IPS-18a (cell line): ENCODE results near the gene ACOT11.

Experiments
- H3K27ac ChIP-seq: one replicate; pipeline ENCODE4 v1.5.1; 2013; ENCODE audit warnings: low read length
- H3K27me3 ChIP-seq: one replicate; pipeline ENCODE4 v1.6.1; 2013; ENCODE audit warnings: mild to moderate bottlenecking, low read length; ENCODE audit not compliant: control insufficient read depth, insufficient read depth
- H3K36me3 ChIP-seq: one replicate; pipeline ENCODE4 v1.6.1; 2013; ENCODE audit warnings: low read depth, low read length; ENCODE audit not compliant: control insufficient read depth
- H3K4me1 ChIP-seq: one replicate; pipeline ENCODE4 v1.6.1; 2013; ENCODE audit warnings: low read depth, low read length; ENCODE audit not compliant: control insufficient read depth
- H3K4me3 ChIP-seq: one replicate; pipeline ENCODE4 v1.5.1; 2013; ENCODE audit warnings: low read length
- H3K9ac ChIP-seq: one replicate; pipeline ENCODE4 v1.6.1; 2013; ENCODE audit warnings: mild to moderate bottlenecking, low read length, moderate library complexity
- H3K9me3 ChIP-seq: one replicate; pipeline ENCODE4 v1.6.1; 2013; ENCODE audit warnings: low read depth, low read length; ENCODE audit not compliant: control insufficient read depth

The ACOT11 gene

GRCh38 chr1:54570161-54570560 lies 22.1 kb downstream of the ACOT11 start:
- peaks cover 22% of the 10 kb centered on the region for H3K4me1 ChIP-seq
- no peaks in the 10 kb centered on the region for H3K36me3 ChIP-seq
- H3K27ac ChIP-seq = no peak overlapping the region
- H3K27me3 ChIP-seq = no peaks in the 10 kb centered on the region
- H3K9me3 ChIP-seq = no peaks in the 10 kb centered on the region
- H3K4me3 ChIP-seq = no peak overlapping the region
- H3K9ac ChIP-seq = no peak overlapping the region

- Histone ChIP-seq H3K4me1 (peaks cover 28% of the 10 kb centered on the region), H3K4me3 (no peak overlapping the region), H3K9ac (no peak overlapping the region), H3K27ac (no peak overlapping the region), H3K9me3 (no peaks in the 10 kb centered on the region), H3K27me3 (no peaks in the 10 kb centered on the region), H3K36me3 (no peaks in the 10 kb centered on the region)
Observed at GRCh38 chr1:54571326-54571725, 23.3 kb downstream of the ACOT11 start.

DNA sequence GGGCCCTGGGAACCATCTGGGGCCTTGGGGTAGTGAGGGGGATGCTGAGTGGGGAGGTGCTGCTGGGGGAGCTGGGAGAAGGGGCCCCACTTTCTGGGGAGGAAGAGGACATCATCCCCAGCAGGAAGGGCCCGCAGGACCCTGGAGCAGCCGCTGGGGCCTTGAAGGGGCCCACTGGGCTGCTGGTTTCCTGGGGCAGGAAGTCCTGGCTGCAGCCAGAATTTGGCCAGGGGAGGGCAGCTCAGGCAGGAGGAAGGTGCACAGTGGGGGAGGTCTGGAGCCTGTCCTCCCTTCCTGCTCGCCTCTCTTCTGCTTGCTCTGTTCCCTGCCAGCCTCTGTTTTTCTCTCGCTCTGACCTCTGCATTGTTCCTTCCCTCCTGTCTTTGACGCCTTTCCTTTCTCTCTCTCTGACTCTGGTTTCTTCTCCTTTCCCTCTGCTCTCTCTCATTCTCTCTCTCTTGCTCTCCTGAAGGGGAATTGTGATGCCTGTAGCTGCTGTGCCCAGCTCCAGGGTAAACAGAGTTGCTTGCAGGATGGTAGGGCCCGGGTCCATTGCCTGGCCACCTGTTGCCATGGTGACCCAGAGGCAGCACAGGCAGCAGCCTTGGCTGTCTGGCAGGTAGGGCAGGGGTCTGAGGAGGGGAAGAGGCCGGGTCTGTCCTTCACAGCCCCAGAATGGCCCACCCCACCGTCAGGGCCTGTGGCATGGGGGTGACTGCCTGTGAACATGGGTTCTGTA lies 23.9 kb downstream of the ACOT11 start:
- Histone ChIP-seq H3K27ac (no peak overlapping the region), H3K9ac (no peak overlapping the region), H3K4me3 (no peak overlapping the region), H3K9me3 (no peaks in the 10 kb centered on the region), H3K4me1 (peaks cover 28% of the 10 kb centered on the region), H3K27me3 (no peaks in the 10 kb centered on the region), H3K36me3 (no peaks in the 10 kb centered on the region)

DNA sequence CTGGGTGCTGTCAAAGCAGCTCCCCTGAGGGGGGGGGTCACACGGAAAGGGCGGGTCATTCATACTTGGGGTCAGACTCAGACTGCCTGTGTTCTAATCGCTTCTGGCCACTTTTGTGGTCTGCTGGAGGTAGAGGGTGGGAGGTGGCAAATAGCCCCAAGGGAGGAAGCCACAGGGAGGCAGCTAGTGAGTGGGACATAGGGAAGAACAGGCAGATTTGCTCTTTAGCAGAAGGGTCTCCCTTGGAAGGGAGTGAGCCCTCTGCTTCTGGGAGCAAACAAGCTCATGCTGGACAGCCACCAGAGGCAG lies 24.5 kb downstream of the ACOT11 start:
- no peaks in the 10 kb centered on the region for H3K36me3 ChIP-seq
- no peaks in the 10 kb centered on the region for H3K27me3 ChIP-seq
- no peak overlapping the region for H3K27ac ChIP-seq
- H3K4me1 ChIP-seq = peaks cover 28% of the 10 kb centered on the region
- no peaks in the 10 kb centered on the region for H3K9me3 ChIP-seq
- no peak overlapping the region for H3K9ac ChIP-seq
- no peak overlapping the region for H3K4me3 ChIP-seq

DNA sequence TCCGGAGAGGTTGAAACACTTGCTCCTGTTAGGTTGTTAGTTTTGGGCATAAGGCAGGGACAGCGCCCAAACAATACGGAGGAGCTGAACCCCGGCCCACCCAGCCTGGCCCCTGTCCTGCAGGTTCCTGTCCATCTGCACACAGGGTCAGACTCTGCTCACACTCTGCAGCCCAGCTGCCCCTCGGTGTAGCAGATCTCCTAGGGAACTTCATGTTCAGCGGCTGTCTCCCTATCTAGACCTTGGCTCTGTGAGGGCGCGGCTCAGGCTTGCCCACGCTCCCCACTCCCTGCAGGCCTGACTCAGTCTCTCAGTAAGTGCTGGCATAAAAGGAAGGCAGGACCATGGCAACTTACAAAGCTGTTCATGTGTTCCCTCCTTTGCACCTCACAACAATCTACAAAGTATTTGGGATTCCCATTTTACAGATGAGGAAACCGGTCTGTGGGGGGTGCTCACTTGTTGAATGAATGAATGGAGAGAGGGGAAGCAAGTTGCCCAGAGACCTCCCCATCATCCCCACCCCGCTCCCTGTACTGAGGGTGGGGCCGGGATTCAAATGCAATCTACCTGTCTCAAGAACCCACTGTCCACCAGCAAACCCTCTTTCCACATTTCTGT lies 26.2 kb downstream of the ACOT11 start:
- Histone ChIP-seq H3K4me1 (peaks cover 33% of the 10 kb centered on the region), H3K36me3 (no peaks in the 10 kb centered on the region), H3K27ac (no peak overlapping the region), H3K9me3 (no peaks in the 10 kb centered on the region), H3K27me3 (no peaks in the 10 kb centered on the region), H3K4me3 (no peak overlapping the region), H3K9ac (no peak overlapping the region)

DNA sequence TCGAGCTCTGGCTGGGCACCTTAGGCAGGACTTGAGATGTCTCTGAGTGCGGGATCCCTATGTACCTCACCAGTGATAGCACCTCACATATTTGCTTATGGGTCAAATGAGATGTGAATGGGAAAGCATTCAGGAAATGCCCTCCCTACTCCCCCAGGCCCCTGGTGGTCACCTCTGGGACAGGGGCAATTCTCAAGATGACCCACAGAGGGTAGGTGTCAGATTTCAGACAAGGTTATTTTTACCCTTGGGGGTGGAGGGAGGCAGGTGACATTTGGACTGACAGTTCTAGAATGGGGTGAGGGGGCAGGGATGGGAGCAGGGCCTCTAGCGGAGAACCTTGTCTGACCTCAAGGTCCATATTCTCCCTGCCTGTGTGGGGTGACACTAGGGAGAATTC lies 27.1 kb downstream of the ACOT11 start:
- H3K4me3 ChIP-seq = no peak overlapping the region
- no peaks in the 10 kb centered on the region for H3K36me3 ChIP-seq
- H3K27me3 ChIP-seq = no peaks in the 10 kb centered on the region
- H3K4me1 ChIP-seq = peaks cover 30% of the 10 kb centered on the region
- H3K9ac ChIP-seq = no peak overlapping the region
- no peak overlapping the region for H3K27ac ChIP-seq
- H3K9me3 ChIP-seq = no peaks in the 10 kb centered on the region

GRCh38 chr1:54575605-54576290 lies 27.7 kb downstream of the ACOT11 start:
- peaks cover 29% of the 10 kb centered on the region for H3K4me1 ChIP-seq
- no peak overlapping the region for H3K27ac ChIP-seq
- no peaks in the 10 kb centered on the region for H3K27me3 ChIP-seq
- no peaks in the 10 kb centered on the region for H3K36me3 ChIP-seq
- H3K9ac ChIP-seq = no peak overlapping the region
- no peaks in the 10 kb centered on the region for H3K9me3 ChIP-seq
- H3K4me3 ChIP-seq = no peak overlapping the region

DNA sequence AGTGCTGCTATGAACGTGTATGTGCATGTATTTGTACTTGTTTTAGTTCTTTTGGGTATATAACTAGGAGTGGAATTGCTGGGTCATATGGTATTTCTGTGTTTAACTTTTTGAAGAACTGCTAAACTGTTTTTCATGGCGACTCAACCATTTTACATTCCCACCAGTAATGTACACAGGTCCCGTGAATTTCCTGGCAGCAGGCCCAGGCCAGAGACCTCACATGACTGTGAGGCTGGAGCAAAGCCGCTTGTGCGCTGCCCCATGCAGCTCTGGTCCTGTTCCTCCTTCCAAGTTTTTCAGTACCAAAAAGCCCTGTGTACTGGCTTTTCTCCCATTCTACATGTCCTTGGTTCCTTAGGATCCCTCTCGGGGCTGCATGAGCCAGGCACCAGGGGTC lies 29.6 kb downstream of the ACOT11 start:
- Histone ChIP-seq H3K27me3 (no peaks in the 10 kb centered on the region), H3K4me1 (peaks cover 32% of the 10 kb centered on the region), H3K9me3 (no peaks in the 10 kb centered on the region), H3K9ac (no peak overlapping the region), H3K36me3 (no peaks in the 10 kb centered on the region), H3K27ac (no peak overlapping the region), H3K4me3 (no peak overlapping the region)

GRCh38 chr1:54579337-54579781 lies 31.3 kb downstream of the ACOT11 start:
- Histone ChIP-seq H3K4me3 (no peak overlapping the region), H3K27me3 (no peaks in the 10 kb centered on the region), H3K9ac (no peak overlapping the region), H3K27ac (no peak overlapping the region), H3K36me3 (no peaks in the 10 kb centered on the region), H3K9me3 (no peaks in the 10 kb centered on the region), H3K4me1 (peaks cover 42% of the 10 kb centered on the region)

DNA sequence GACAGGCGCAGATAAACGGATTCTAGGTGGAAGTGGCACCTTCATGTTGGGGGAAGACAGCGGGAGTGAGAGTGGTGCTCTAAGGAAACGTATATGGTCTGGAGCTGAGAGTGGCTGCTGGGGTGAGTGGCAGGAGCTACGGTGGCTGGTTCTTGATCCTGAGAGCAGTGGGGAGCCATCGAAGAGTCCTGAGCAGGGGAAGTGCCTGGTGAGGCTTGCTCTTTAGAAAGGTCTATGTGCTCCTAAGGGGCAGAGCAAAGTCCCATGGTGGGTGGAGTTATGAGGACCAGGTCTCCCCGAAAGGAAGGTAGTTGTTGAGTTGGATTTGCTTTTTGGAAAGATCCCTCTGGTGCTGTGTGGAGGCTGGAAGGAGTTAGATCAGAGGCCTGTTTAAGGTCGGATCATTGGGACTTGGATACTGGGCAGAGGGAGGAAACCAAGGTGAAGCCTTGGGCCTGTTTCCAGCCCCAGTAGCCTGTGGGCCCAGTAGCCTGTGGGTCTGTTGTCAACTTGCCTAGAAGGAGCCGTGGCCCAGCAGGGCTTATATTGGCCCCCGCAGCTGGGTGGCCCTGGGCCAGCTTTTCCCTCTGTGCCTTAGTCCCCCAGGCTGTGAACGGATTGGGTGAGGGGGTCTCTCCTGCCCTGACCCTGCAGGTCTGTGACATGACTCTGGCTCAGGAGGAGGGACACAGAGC lies 33.0 kb downstream of the ACOT11 start:
- no peak overlapping the region for H3K27ac ChIP-seq
- no peak overlapping the region for H3K4me3 ChIP-seq
- no peak overlapping the region for H3K9ac ChIP-seq
- no peaks in the 10 kb centered on the region for H3K36me3 ChIP-seq
- no peaks in the 10 kb centered on the region for H3K27me3 ChIP-seq
- peaks cover 31% of the 10 kb centered on the region for H3K4me1 ChIP-seq
- H3K9me3 ChIP-seq = no peaks in the 10 kb centered on the region

- no peak overlapping the region for H3K4me3 ChIP-seq
- H3K36me3 ChIP-seq = no peaks in the 10 kb centered on the region
- H3K27me3 ChIP-seq = no peaks in the 10 kb centered on the region
- H3K9ac ChIP-seq = no peak overlapping the region
- H3K4me1 ChIP-seq = peaks cover 31% of the 10 kb centered on the region
- H3K9me3 ChIP-seq = no peaks in the 10 kb centered on the region
- H3K27ac ChIP-seq = no peak overlapping the region
Observed at GRCh38 chr1:54581621-54582035, 33.6 kb downstream of the ACOT11 start.
